ENCODE measurements around the gene SMC2.
A peak's percentile ranks its signal among the peaks of the same experiment; 100 is the strongest.

SMC2 gene

DNA sequence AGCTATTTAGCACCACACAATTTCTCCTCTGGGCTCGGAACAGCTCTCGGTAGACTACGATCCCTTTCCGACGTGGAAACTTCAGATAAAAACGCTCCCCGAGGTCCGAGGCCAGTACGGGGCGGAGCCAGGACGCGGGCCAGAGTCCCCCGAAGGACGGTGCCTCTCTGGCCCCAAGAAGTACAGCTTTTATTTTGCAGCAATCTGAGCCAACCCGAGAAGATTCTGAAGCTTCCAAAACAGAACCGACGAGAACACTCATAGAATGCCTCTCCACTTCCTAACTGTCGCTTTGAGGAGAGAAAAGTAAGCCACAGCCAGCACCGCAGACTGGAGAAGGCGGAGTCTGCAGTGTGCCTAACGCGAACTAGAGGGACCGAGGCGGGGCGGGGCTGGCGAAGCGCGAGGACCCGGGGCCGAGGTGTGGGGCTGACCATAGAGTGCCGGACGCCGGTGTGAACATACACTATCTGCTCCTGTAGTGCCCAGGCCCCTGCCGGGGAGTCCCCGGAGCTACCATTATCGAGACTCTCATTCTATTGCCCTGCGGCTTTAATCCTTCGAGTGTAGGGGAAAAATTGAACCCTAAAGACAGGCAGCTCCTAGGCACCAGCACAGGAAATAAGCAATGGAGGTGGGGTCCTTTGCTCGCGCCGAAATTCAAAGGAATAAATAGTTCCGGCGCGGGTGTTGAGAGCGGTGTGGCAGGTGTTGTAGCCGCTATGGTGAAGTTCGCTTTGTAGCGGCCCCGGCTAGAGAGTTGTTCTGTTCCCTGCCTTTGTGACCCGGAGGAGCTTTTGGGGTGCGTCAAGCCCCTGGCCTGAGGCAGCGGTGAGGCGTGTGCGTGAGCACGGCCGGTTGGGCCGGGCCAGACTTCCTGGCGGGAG is at the start of gene SMC2 (continued):
- TF ChIP-seq, protein P1, sequence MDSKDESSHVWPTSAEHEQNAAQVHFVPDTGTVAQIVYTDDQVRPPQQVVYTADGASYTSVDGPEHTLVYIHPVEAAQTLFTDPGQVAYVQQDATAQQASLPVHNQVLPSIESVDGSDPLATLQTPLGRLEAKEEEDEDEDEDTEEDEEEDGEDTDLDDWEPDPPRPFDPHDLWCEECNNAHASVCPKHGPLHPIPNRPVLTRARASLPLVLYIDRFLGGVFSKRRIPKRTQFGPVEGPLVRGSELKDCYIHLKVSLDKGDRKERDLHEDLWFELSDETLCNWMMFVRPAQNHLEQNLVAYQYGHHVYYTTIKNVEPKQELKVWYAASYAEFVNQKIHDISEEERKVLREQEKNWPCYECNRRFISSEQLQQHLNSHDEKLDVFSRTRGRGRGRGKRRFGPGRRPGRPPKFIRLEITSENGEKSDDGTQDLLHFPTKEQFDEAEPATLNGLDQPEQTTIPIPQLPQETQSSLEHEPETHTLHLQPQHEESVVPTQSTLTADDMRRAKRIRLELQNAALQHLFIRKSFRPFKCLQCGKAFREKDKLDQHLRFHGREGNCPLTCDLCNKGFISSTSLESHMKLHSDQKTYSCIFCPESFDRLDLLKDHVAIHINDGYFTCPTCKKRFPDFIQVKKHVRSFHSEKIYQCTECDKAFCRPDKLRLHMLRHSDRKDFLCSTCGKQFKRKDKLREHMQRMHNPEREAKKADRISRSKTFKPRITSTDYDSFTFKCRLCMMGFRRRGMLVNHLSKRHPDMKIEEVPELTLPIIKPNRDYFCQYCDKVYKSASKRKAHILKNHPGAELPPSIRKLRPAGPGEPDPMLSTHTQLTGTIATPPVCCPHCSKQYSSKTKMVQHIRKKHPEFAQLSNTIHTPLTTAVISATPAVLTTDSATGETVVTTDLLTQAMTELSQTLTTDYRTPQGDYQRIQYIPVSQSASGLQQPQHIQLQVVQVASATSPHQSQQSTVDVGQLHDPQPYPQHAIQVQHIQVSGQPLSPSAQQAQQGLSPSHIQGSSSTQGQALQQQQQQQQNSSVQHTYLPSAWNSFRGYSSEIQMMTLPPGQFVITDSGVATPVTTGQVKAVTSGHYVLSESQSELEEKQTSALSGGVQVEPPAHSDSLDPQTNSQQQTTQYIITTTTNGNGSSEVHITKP (tag by site-specific recombination; IDR thresholded peaks at IDR 0.05) = no peak; the same call in 1 of the 2 replicates
- TF ChIP-seq ZNF223 (tag by site-specific recombination; IDR thresholded peaks at IDR 0.05) (no peak), KLF7 (tag by site-specific recombination; IDR thresholded peaks at IDR 0.05; ENCODE audit: borderline replicate concordance) (no peak), ZNF558 (tag by site-specific recombination; IDR thresholded peaks at IDR 0.05) (no peak), ZNF610 (tag by site-specific recombination; IDR thresholded peaks at IDR 0.05; ENCODE audit: borderline replicate concordance) (no peak), ZNF600 (tag by site-specific recombination; IDR thresholded peaks at IDR 0.05) (0 out of 2 replicates have a peak, but pooled peaks have one; percentile 32), ZNF701 (tag by site-specific recombination; IDR thresholded peaks at IDR 0.05) (no peak), ZNF239 (tag by site-specific recombination; IDR thresholded peaks at IDR 0.05) (no peak), ZNF560 (tag by site-specific recombination; IDR thresholded peaks at IDR 0.05; ENCODE audit: borderline replicate concordance) (no peak), MZF1 (tag by site-specific recombination; IDR thresholded peaks at IDR 0.05; ENCODE audit: borderline replicate concordance) (no peak), PRDM1 (tag by site-specific recombination; IDR thresholded peaks at IDR 0.05) (peak; percentile 44; the same call in 1 of the 2 replicates), ZBTB7A (tag by site-specific recombination; IDR thresholded peaks at IDR 0.05; ENCODE audit: low read depth) (no peak), ZFP3 (tag by site-specific recombination; IDR thresholded peaks at IDR 0.05; ENCODE audit: low read depth) (no peak), ZNF433 (tag by site-specific recombination; IDR thresholded peaks at IDR 0.05; ENCODE audit: low read depth) (no peak), ZNF132 (tag by site-specific recombination; IDR thresholded peaks at IDR 0.05; ENCODE audit: borderline replicate concordance) (no peak), ZNF658 (tag by site-specific recombination; IDR thresholded peaks at IDR 0.05) (no peak), BCL11A (tag by site-specific recombination; IDR thresholded peaks at IDR 0.05; ENCODE audit: low read depth) (no peak), ZNF785 (tag by site-specific recombination; IDR thresholded peaks at IDR 0.05) (no peak), ZNF24 (tag by site-specific recombination; IDR thresholded peaks at IDR 0.05) (no peak), GLIS2 (tag by site-specific recombination; IDR thresholded peaks at IDR 0.05) (0 out of 2 replicates have a peak, but pooled peaks have one; percentile 38), ZXDB (tag by site-specific recombination; IDR thresholded peaks at IDR 0.05) (peak; percentile 75), ZNF521 (tag by site-specific recombination; IDR thresholded peaks at IDR 0.05) (no peak), ZFP69B (tag by site-specific recombination; IDR thresholded peaks at IDR 0.05) (0 out of 2 replicates have a peak, but pooled peaks have one; percentile 28), GFI1B (tag by site-specific recombination; IDR thresholded peaks at IDR 0.05) (no peak), ZNF391 (tag by site-specific recombination; IDR thresholded peaks at IDR 0.05; ENCODE audit: borderline replicate concordance, low read depth) (no peak), ZNF776 (tag by site-specific recombination; IDR thresholded peaks at IDR 0.05; ENCODE audit: borderline replicate concordance) (no peak), IKZF3 (tag by site-specific recombination; IDR thresholded peaks at IDR 0.05) (no peak), ZNF488 (tag by site-specific recombination; IDR thresholded peaks at IDR 0.05) (no peak)
- TF ChIP-seq, protein P2, sequence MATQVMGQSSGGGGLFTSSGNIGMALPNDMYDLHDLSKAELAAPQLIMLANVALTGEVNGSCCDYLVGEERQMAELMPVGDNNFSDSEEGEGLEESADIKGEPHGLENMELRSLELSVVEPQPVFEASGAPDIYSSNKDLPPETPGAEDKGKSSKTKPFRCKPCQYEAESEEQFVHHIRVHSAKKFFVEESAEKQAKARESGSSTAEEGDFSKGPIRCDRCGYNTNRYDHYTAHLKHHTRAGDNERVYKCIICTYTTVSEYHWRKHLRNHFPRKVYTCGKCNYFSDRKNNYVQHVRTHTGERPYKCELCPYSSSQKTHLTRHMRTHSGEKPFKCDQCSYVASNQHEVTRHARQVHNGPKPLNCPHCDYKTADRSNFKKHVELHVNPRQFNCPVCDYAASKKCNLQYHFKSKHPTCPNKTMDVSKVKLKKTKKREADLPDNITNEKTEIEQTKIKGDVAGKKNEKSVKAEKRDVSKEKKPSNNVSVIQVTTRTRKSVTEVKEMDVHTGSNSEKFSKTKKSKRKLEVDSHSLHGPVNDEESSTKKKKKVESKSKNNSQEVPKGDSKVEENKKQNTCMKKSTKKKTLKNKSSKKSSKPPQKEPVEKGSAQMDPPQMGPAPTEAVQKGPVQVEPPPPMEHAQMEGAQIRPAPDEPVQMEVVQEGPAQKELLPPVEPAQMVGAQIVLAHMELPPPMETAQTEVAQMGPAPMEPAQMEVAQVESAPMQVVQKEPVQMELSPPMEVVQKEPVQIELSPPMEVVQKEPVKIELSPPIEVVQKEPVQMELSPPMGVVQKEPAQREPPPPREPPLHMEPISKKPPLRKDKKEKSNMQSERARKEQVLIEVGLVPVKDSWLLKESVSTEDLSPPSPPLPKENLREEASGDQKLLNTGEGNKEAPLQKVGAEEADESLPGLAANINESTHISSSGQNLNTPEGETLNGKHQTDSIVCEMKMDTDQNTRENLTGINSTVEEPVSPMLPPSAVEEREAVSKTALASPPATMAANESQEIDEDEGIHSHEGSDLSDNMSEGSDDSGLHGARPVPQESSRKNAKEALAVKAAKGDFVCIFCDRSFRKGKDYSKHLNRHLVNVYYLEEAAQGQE (tag by site-specific recombination; IDR thresholded peaks at IDR 0.05) = no peak
- TF ChIP-seq, protein P3, sequence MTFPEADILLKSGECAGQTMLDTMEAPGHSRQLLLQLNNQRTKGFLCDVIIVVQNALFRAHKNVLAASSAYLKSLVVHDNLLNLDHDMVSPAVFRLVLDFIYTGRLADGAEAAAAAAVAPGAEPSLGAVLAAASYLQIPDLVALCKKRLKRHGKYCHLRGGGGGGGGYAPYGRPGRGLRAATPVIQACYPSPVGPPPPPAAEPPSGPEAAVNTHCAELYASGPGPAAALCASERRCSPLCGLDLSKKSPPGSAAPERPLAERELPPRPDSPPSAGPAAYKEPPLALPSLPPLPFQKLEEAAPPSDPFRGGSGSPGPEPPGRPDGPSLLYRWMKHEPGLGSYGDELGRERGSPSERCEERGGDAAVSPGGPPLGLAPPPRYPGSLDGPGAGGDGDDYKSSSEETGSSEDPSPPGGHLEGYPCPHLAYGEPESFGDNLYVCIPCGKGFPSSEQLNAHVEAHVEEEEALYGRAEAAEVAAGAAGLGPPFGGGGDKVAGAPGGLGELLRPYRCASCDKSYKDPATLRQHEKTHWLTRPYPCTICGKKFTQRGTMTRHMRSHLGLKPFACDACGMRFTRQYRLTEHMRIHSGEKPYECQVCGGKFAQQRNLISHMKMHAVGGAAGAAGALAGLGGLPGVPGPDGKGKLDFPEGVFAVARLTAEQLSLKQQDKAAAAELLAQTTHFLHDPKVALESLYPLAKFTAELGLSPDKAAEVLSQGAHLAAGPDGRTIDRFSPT (tag by site-specific recombination; IDR thresholded peaks at IDR 0.05) = no peak
